Adrenal gland (tissue), 12 donors: ENCODE measurements around the gene PACS2. TPM values are rescaled to one million over a fixed set of nuclear protein-coding genes. Genes with fewer than 3 reads are reported as not detected.

ENCODE experiments used
- DNase-seq, 7 donors: peaks; one replicate each; pipeline ENCODE4 v3.0.0-alpha.2; 2019 to 2020
- H3K27ac ChIP-seq, 5 donors: fragments of 200-600 bp; sonication (generic) in 4 of 5; 1 replicate in 3 of 5; 2 replicates in 2 of 5; pipeline versions ENCODE4 v1.5.1 to v1.8.0; 2016 to 2020; ENCODE audit warnings: mild to moderate bottlenecking in 1 of 5
- H3K27me3 ChIP-seq: fragments of 200-600 bp; 2 replicates; pipeline ENCODE4 v1.8.0; 2021
- H3K36me3 ChIP-seq, 2 donors: fragments of 200-600 bp; replicated peaks in 1 of 2; 1 replicate in 1 of 2; 2 replicates in 1 of 2; pipeline versions ENCODE4 v1.5.1 to v1.8.0; 2018 to 2022
- H3K4me1 ChIP-seq, 2 donors: fragments of 200-600 bp; replicated peaks in 1 of 2; 1 replicate in 1 of 2; 2 replicates in 1 of 2; pipeline versions ENCODE4 v1.5.1 to v1.8.0; 2018 to 2021
- H3K4me3 ChIP-seq, 4 donors: fragments of 200-600 bp; sonication (generic) in 3 of 4; one replicate each; pipeline ENCODE4 v1.5.1; 2016 to 2018
- H3K9me3 ChIP-seq, 3 donors: fragments of 200-600 bp; sonication (generic) in 1 of 3; replicated peaks in 1 of 3; 1 replicate in 2 of 3; 2 replicates in 1 of 3; pipeline versions ENCODE4 v1.5.1 to v1.8.0; 2016 to 2021
- CTCF ChIP-seq, 6 experiments: fragments of 450-650 bp in 4 of 6; fragments of 200-600 bp in 2 of 6; sonication (generic) in 1 of 6; IDR thresholded peaks; 1 replicate in 5 of 6; 2 replicates in 1 of 6; pipeline versions ENCODE4 v1.5.1 to v1.8.0; 2016 to 2021; ENCODE audit warnings: antibody characterized with exemption in 6 of 6, mild to moderate bottlenecking in 2 of 6, moderate library complexity in 1 of 6
- POLR2A ChIP-seq, 2 donors: fragments of 450-650 bp; IDR thresholded peaks; one replicate each; pipeline ENCODE4 v1.6.1; 2017; ENCODE audit warnings: antibody characterized with exemption in 2 of 2, mild to moderate bottlenecking in 2 of 2, moderate library complexity in 1 of 2
- WGBS, 4 donors: extraction: QIAGEN DNeasy Blood & Tissue Kit in 2 of 4; methylation state at CpG; one replicate each; pipeline versions ENCODE4 v1.1.5 to v1.1.7; 2013 to 2017; 5-methylcytosine and 5-hydroxymethylcytosine counted together
- intact Hi-C, 2 donors: fragments of 100-400 bp; cut with DNase I; formaldehyde crosslinking; loops; one replicate each; pipeline versions ENCODE4 v1.14.1 to v1.15.0; 2022 to 2023
- polyA plus RNA-seq, 3 donors: library from polyadenylated mRNA; stranded (reverse); fragments of 200-250 nt in 2 of 3; fragments of 350-450 nt in 1 of 3; fragmentation: Illumina TruSeq in 1 of 3; extraction: RNeasy Lipid Tissue Mini Kit (QIAGEN cat#74804) in 1 of 3; gene quantifications; one replicate each; pipeline ENCODE4 v1.2.3, GENCODE V29; 2013 to 2014
- total RNA-seq, 9 donors: library from RNA; depleted of rRNA in 4 of 9; stranded (reverse); fragments of >200 nt in 4 of 9; fragments of 120-200 nt in 1 of 9; fragmentation: NEBNext Ultra II Directional in 1 of 9; extraction: Animal tissue kit (Norgen Biotek cat#: 25700) in 1 of 9; gene quantifications; one replicate each; pipeline versions ENCODE4 v1.1.0 to v1.2.4, GENCODE V29; 2013 to 2023
- donor health status: healthy with polysubstance abuse.
- donor health status: Bipolar disorder and iron deficiency.
- donor health status: DM: yes; HTN: yes; CAD: no.
- donor health status: DM: no; HTN: no; CAD: no.
- donor health status: DM: no; HTN: no; CAD: no.
- donor health status: DM: yes; HTN: yes; CAD: no.

The PACS2 gene
- total and polyA plus RNA-seq, 12 donors, result 19.5 to 221 (median 81.1) TPM

- Histone ChIP-seq H3K4me3 (no peak overlapping the region), H3K36me3 (no peaks in the 10 kb centered on the region), H3K4me1 (peaks cover 4 to 8% of the 10 kb centered on the region in 2 donors), H3K27me3 (peaks cover 16% of the 10 kb centered on the region), H3K27ac (no peak overlapping the region), H3K9me3 (no peaks in the 10 kb centered on the region)
- intact Hi-C loops, result no loop called here
- TF ChIP-seq POLR2A (IDR thresholded peaks at IDR 0.05) (no peak), CTCF (IDR thresholded peaks at IDR 0.05) (no peak)
- WGBS, 4 donors, result 75 to 86% (median 83%) methylated on average over 7 to 13 of the region's 13 CpGs
- no peak for DNase-seq
These were observed 94.0 kb downstream of the PACS2 start for GRCh38 chr14:105408592-105408991.

- Histone ChIP-seq H3K36me3 (no peaks in the 10 kb centered on the region), H3K4me3 (no peak overlapping the region), H3K4me1 (peaks cover 4 to 8% of the 10 kb centered on the region in 2 donors), H3K27me3 (peaks cover 16% of the 10 kb centered on the region), H3K27ac (no peak overlapping the region), H3K9me3 (no peaks in the 10 kb centered on the region)
- 65 to 69% (median 67%) methylated on average over 3 of the region's 3 CpGs for WGBS, 4 donors
- intact Hi-C loops, result no loop called here
- no peak for DNase-seq
- TF ChIP-seq POLR2A (IDR thresholded peaks at IDR 0.05) (no peak), CTCF (IDR thresholded peaks at IDR 0.05) (no peak)
These were observed 94.8 kb downstream of the PACS2 start for GRCh38 chr14:105409364-105409763.

GRCh38 chr14:105410642-105411016, 96.1 kb downstream of the PACS2 start:
- H3K36me3 ChIP-seq, result no peaks in the 10 kb centered on the region
- H3K27me3 ChIP-seq, result peaks cover 16% of the 10 kb centered on the region
- no peak for TF ChIP-seq CTCF (IDR thresholded peaks at IDR 0.05)
- TF ChIP-seq POLR2A (IDR thresholded peaks at IDR 0.05), result no peak
- DNase-seq, result no peak
- H3K9me3 ChIP-seq, result no peaks in the 10 kb centered on the region
- H3K27ac ChIP-seq, result no peak overlapping the region
- intact Hi-C loops, result no loop called here
- 34 to 37% (median 35%) methylated on average over 3 to 5 of the region's 5 CpGs for WGBS, 4 donors
- H3K4me3 ChIP-seq, result no peak overlapping the region
- peaks cover 4 to 8% of the 10 kb centered on the region in 2 donors for H3K4me1 ChIP-seq

- Histone ChIP-seq H3K4me3 (peak overlapping the region in 1 of 4 donors; percentile 49), H3K27me3 (peaks cover 16% of the 10 kb centered on the region), H3K27ac (no peak overlapping the region), H3K9me3 (no peaks in the 10 kb centered on the region), H3K36me3 (no peaks in the 10 kb centered on the region), H3K4me1 (peaks cover 4 to 8% of the 10 kb centered on the region in 2 donors)
- intact Hi-C loops, result no loop called here
- peak in 2 of 7 donors; percentile 33 to 49 for DNase-seq
- 7 to 45% (median 23%) methylated on average over 5 to 86 of the region's 86 CpGs for WGBS, 4 donors
- TF ChIP-seq POLR2A (IDR thresholded peaks at IDR 0.05), result no peak
These were observed 96.7 kb downstream of the PACS2 start for GRCh38 chr14:105411017-105411941.
